ENCODE data around the gene CTNNA3.

The CTNNA3 gene

GRCh38 chr10:66513504-66513903 lies 1182.5 kb downstream of the CTNNA3 start:
- in situ Hi-C loops (cut with MboI; ENCODE audit: low sequenced_read_pairs) = no loop called here

DNA sequence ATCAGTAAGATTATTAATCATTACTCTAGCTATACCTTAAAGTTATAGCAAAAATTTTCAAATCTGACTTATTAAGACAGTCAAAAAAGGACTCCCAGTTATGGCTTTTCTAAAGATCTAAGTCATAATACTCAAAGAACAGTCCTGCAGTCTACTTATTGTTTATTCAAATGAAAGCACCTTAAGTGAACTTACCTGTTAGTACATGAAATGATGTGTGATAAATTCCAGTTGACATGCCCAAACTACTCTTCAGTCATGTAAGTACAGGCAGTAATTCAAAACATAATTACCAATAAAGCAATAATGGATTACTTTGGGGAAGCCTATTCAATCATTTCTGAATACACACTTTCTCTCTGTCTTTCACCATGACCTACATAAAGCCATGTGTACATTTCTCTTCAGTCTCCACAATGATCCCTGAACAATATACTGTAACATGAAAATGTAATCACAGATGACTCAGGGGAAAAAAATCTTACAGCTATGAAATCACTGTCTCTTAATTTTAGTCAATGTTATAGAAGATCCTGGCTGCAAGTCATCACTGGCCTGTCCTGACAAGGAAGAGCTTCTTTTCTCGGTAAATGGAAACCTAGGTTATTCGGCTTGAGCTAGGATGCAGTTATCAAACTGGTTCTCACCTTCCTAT lies 1190.9 kb downstream of the CTNNA3 start:
- in situ Hi-C loops (cut with MboI; ENCODE audit: low sequenced_read_pairs) = no loop called here

DNA sequence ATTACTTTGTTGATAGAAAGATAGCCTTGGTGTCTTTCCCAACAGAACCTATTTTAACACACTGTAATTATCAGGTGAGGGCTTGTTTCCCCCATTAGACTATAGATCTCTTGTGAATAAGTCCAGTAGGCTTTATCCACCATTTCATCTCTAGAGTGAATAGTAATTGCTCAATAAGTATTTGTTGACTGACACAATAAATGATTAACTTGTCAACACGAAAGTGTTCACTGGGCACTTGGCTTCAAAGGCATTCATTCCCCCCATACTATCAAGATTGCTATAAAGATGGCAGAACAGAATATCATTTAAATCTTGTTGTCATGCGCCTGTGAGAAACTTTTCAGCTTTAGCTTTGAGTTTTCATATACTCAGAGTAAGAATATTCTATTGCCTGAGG lies 1194.6 kb downstream of the CTNNA3 start:
- in situ Hi-C loops (cut with MboI; ENCODE audit: low sequenced_read_pairs) = no loop called here

DNA sequence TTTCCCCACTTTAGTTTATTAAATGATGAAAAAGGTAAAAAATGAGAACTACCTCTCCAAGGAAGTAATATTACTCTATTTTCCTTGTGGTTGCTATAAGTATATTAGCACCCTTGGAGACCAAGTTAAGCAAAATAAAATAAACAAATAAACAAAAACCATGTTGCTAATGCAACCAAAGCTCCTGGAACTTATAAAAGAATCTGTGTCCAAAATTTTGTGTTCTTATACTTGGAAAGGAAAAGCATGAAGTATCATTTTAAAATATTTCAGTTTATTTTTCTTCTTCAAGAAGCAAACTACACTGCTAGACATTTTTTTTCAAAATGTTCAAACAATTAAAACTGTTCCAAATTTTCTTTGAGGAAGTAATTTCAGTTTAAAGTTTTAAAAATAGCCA lies 1212.0 kb downstream of the CTNNA3 start:
- in situ Hi-C loops (cut with MboI; ENCODE audit: low sequenced_read_pairs) = no loop called here

GRCh38 chr10:66472156-66472555 lies 1223.8 kb downstream of the CTNNA3 start:
- in situ Hi-C loops (cut with MboI; ENCODE audit: low sequenced_read_pairs) = no loop called here

DNA sequence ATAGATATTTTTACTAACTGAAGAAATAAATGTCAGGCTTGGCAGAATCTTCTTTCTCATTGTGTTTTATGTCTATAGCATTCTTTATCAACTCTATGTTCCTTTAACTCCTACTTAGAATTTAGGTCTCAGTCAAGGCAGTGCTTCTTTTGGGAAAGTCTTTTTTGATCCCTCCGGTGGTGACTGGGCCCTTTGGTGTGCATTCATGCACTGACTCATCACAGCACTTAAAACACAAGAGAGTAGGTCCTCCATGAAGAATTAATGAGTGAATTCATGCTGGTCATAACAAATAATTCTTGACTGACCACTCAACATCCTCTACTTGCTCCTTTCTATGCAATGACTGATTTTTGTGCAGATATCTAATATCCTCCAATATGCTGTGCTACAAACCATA lies 1229.0 kb downstream of the CTNNA3 start:
- in situ Hi-C loops (cut with MboI; ENCODE audit: low sequenced_read_pairs) = no loop called here

- in situ Hi-C loops (cut with MboI; ENCODE audit: low sequenced_read_pairs) = no loop called here
These were observed 1229.4 kb downstream of the CTNNA3 start for GRCh38 chr10:66466622-66467021.

- in situ Hi-C loops (cut with MboI; ENCODE audit: low sequenced_read_pairs) = no loop called here
These were observed 1232.4 kb downstream of the CTNNA3 start for GRCh38 chr10:66463611-66464010.

DNA sequence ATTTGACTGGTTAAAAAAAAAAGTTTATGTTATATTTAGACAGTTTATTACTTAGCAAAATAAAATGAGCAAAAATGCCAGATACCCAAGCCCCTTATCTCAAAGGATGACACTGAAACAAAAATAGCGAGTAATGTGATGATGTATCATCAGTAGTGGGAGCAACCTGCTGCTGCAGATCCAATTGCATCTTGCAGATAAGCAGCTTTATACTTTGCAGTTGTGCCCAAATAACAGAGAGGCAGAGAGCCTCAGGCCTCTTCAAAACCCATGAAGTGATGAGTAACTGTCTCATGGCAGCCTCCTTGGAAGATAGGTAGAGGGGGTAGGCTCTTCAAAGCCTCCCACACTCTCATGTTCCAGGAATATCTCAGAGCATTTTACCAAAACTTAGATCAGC lies 1238.4 kb downstream of the CTNNA3 start:
- in situ Hi-C loops (cut with MboI; ENCODE audit: low sequenced_read_pairs) = no loop called here

DNA sequence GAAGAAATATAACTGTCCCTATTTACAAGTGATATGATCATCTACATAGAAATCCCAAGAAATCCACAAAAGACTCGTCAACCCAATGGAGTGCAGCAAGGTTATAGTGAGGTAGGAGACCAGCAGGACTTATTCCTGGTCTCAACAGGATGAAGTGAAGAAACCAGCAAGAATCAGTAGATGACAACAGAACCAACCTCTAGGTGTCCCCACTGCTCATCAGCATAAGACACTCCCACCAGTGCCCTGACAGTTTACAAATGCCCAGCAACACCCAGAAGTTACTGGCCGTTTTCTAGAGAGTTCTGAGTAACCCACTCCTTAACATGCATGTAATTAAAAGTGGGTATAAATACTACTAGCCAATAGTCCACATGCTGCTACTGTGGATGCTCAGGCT lies 1240.7 kb downstream of the CTNNA3 start:
- in situ Hi-C loops (cut with MboI; ENCODE audit: low sequenced_read_pairs) = no loop called here

- in situ Hi-C loops (cut with MboI; ENCODE audit: low sequenced_read_pairs) = no loop called here
These were observed 1255.4 kb downstream of the CTNNA3 start for GRCh38 chr10:66440568-66440967.

GRCh38 chr10:66414943-66415342 lies 1281.1 kb downstream of the CTNNA3 start:
- in situ Hi-C loops (cut with MboI; ENCODE audit: low sequenced_read_pairs) = no loop called here

DNA sequence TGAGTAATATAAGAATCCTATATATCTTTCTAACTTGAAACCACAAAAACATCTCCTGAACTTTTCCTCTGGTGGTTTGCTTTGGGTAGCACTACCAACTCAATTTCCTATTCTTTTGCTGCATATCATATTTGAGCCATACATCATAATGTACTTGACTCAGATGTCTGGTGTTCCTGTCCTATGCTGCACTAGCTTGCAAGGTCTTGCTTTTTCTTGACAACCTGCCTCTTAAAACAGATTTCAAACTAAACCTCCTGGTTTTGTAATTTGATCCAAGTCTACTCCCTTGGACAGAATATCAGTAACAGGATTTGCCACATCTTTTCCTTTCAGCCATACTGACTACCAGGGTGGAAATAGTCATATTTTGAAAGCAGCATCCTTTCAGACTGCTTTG lies 1290.4 kb downstream of the CTNNA3 start:
- in situ Hi-C loops (cut with MboI; ENCODE audit: low sequenced_read_pairs) = no loop called here

DNA sequence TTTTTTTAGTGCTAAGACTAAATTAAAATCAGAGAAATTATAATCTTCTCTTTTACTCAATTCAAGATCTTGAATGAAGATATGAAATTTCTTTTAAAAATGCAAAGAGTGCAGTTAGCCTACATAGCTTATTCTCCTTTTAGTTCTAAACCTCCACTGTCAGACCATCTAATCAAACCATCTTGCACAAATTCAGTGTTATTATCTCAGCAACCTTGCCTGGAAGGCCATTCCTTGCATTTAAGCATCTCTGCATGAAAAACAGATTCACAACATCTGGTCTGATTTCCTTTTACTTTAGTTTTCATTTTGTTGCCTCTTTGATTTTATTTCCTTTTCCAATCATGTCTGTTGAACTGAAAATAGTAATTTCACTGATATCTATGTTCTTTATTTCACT lies 1297.3 kb downstream of the CTNNA3 start:
- in situ Hi-C loops (cut with MboI; ENCODE audit: low sequenced_read_pairs) = no loop called here

- in situ Hi-C loops (cut with MboI; ENCODE audit: low sequenced_read_pairs) = no loop called here
These were observed 1301.5 kb downstream of the CTNNA3 start for GRCh38 chr10:66394342-66395063.

- in situ Hi-C loops (cut with MboI; ENCODE audit: low sequenced_read_pairs) = no loop called here
These were observed 1305.1 kb downstream of the CTNNA3 start for GRCh38 chr10:66390926-66391325.

DNA sequence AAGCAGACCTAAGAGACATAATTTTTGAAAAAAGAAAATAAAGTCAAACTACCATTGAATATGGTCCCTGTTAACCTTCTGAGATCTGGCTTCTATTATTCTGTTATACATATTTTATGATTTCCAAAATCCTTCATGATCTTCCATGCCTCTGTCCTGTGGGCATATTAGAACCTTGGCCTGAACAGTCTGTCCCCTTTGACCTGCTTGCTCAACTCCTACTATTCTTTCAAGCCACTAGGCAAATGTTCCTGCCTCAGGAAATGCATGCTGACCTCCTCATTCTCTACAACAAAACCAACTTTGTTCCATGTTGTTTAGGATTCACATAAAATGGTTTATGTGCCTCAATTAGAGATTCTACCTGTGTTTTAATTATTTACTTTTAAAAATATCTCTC lies 1315.0 kb downstream of the CTNNA3 start:
- in situ Hi-C loops (cut with MboI; ENCODE audit: low sequenced_read_pairs) = no loop called here

- in situ Hi-C loops (cut with MboI; ENCODE audit: low sequenced_read_pairs) = no loop called here
These were observed 1317.7 kb downstream of the CTNNA3 start for GRCh38 chr10:66378117-66378876.

DNA sequence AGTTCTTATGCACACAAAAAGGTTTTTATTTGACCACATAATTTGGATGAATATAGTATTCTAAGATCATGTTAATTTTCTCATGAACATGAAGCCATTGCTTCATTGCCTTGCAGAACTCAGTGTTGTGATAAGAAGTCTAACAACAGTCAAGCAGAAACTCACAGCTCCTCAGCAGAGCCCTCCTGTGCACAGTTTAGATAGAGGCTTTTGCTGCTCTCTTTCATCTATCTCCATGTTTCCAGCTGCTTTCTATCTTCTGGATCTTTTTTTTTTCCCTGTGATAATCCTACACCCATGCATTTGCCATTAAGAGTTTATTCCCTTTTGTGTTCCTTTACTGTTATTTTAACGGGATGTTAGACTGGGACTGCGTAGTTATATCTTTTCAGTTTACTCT lies 1327.8 kb downstream of the CTNNA3 start:
- in situ Hi-C loops (cut with MboI; ENCODE audit: low sequenced_read_pairs) = no loop called here

DNA sequence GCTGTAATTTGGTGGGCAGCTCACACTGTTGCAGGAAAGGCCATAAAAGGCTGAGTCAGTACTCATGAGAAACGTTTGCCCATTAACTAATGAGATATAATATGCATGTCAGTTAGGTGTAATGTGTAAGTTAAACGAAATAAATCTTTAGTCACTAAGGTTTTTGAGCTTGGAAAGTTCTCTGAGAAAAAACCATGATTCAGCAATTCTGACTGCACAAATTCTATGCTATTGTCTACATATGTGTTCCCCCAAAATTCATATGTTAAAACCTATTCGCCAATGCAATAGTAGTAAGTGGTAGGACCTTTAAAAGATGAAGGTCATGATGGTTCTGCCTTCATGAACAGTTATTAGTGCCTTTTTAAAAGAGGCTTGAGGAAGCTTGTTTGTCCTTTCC lies 1329.8 kb downstream of the CTNNA3 start:
- in situ Hi-C loops (cut with MboI; ENCODE audit: low sequenced_read_pairs) = no loop called here

DNA sequence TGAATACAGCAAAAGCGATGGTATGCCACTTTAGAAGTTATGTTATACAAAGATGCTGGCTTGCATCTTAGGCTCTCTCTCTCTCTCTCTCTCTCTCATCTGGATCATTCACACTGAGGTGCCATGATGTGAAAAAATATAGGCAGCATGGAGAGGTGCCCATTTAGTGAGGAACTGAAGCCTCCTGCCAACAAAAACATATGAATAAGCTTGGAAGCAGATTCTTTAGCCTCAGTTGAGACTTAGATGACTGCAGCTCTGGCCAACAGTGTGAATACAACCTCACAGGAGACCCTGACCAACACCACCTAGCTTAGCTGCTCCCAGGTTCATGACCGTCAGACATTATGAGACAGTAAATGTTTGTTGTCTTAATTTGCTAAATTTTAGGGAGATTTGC lies 1330.3 kb downstream of the CTNNA3 start:
- in situ Hi-C loops (cut with MboI; ENCODE audit: low sequenced_read_pairs) = no loop called here

DNA sequence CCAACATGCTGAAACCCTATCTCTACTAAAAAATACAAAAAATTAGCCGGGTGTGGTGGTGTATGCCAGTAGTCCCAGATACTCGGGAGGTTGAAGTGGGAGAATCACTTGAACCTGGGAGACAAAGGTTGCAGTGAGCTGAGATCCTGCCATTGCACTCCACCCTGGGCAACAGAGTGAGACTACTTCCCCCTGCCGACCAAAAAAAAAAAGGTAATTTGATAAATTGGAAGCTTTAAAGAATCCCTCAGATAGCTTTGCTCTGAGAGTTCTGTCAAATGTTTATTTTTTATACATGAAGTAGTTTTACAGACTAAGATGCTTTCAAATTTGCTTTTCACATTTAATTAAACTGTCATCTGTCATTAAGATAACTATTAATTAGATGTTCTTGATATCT lies 1333.5 kb downstream of the CTNNA3 start:
- in situ Hi-C loops (cut with MboI; ENCODE audit: low sequenced_read_pairs) = no loop called here
